IPS-NIHi7 (cell line): ENCODE results near the gene BACE2.

Experiments used
- DNase-seq: peaks from one replicate; pipeline ENCODE4 v3.0.0; 2012; ENCODE audit warnings: mixed read lengths; ENCODE audit errors: extremely low spot score

BACE2 gene

GRCh38 chr21:41167348-41168342 is at the start of gene BACE2:
Gene BACE2, plus strand, starts transcription at chr21:41168160. Its CDS starts 104 bp downstream, at chr21:41168264.
- peak; percentile 79 for DNase-seq

- DNase-seq, result no peak
Measured at GRCh38 chr21:41119901-41120300, 48.1 kb upstream of the BACE2 start.

GRCh38 chr21:41120997-41121396 is 47.0 kb upstream of the BACE2 start:
- DNase-seq, result no peak

- peak; percentile 80 for DNase-seq
Measured at GRCh38 chr21:41121785-41122415, 46.1 kb upstream of the BACE2 start.

- no peak for DNase-seq
Measured at GRCh38 chr21:41124641-41125201, 43.2 kb upstream of the BACE2 start.

GRCh38 chr21:41128981-41129380 is 39.0 kb upstream of the BACE2 start:
- DNase-seq, result no peak

GRCh38 chr21:41130883-41131282 is 37.1 kb upstream of the BACE2 start:
- DNase-seq, result no peak

GRCh38 chr21:41133874-41134522 is 34.0 kb upstream of the BACE2 start:
- peak; percentile 76 for DNase-seq

- DNase-seq, result no peak
Measured at GRCh38 chr21:41135746-41136145, 32.2 kb upstream of the BACE2 start.

- no peak for DNase-seq
Measured at GRCh38 chr21:41136286-41136685, 31.7 kb upstream of the BACE2 start.

- DNase-seq, result no peak
Measured at GRCh38 chr21:41137401-41137800, 30.6 kb upstream of the BACE2 start.

GRCh38 chr21:41137889-41138288 is 30.1 kb upstream of the BACE2 start:
- no peak for DNase-seq

GRCh38 chr21:41138711-41139110 is 29.2 kb upstream of the BACE2 start:
- DNase-seq, result no peak

GRCh38 chr21:41139275-41139674 is 28.7 kb upstream of the BACE2 start:
- DNase-seq, result no peak

- DNase-seq, result no peak
Measured at GRCh38 chr21:41139951-41140350, 28.0 kb upstream of the BACE2 start.

- DNase-seq, result no peak
Measured at GRCh38 chr21:41141031-41141457, 26.9 kb upstream of the BACE2 start.

- DNase-seq, result peak; percentile 40
Measured at GRCh38 chr21:41142051-41142795, 25.7 kb upstream of the BACE2 start.

GRCh38 chr21:41143596-41144325 is 24.2 kb upstream of the BACE2 start:
- DNase-seq, result no peak

- DNase-seq, result no peak
Measured at GRCh38 chr21:41147096-41147978, 20.6 kb upstream of the BACE2 start.

- no peak for DNase-seq
Measured at GRCh38 chr21:41147979-41148355, 20.0 kb upstream of the BACE2 start.
